ENCODE results near the gene TYW1B.
"Not testable (repeated sequence)": the region's sequence is repeated elsewhere in the genome, so short reads cannot be mapped to it uniquely, and the experiment has no call there.

DNA sequence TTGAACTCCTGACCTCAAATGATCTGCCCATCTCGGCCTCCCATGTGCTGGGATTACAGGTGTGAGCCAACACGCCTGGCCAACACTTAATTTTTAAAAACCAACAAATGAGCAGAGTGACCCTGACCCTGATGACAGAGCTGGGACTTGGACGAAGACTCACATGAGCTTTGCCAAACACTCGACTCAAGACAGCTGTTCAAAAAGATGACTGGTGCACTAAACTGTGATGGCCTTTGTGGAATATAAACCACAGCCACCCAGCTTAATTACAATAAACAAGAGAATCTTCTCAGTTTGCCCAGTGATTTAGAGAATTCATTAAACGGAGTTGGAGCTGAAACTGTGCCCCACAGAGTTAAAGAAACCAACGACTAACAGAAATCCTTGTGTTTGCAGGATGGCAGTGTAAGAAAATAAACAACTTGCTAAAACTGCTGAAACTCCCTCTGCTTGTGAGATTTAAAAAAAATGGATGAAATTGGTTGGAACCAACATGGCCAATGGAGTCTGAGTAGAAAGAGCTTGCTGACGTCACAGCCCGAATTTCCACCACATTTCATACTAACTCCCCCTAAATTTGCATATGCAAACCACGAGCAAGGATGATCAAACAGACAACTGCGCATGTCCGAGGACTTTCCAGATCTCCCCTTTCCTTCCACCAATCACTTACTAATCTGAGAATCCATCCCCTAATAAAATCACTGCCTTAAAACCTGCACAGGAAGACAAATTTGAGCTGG lies 209.4 kb downstream of the TYW1B start:
- TF ChIP-seq, protein P1, sequence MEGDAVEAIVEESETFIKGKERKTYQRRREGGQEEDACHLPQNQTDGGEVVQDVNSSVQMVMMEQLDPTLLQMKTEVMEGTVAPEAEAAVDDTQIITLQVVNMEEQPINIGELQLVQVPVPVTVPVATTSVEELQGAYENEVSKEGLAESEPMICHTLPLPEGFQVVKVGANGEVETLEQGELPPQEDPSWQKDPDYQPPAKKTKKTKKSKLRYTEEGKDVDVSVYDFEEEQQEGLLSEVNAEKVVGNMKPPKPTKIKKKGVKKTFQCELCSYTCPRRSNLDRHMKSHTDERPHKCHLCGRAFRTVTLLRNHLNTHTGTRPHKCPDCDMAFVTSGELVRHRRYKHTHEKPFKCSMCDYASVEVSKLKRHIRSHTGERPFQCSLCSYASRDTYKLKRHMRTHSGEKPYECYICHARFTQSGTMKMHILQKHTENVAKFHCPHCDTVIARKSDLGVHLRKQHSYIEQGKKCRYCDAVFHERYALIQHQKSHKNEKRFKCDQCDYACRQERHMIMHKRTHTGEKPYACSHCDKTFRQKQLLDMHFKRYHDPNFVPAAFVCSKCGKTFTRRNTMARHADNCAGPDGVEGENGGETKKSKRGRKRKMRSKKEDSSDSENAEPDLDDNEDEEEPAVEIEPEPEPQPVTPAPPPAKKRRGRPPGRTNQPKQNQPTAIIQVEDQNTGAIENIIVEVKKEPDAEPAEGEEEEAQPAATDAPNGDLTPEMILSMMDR (IDR thresholded peaks at IDR 0.05), result not testable (repeated sequence)
- not testable (repeated sequence) for TF ChIP-seq POLR2A, POLR2AphosphoS5 (IDR thresholded peaks at IDR 0.05)

Measured in gastroesophageal sphincter (tissue), 3 donors.